Stimulated activated CD8-positive, alpha-beta memory T cell treated with anti-CD3 and anti-CD28 coated beads, Interleukin-7, amount 100 ng/mL, for 48 hours (primary cell): ENCODE measurements around the gene DTNA.
"Not testable (repeated sequence)": the region's sequence is repeated elsewhere in the genome, so short reads cannot be mapped to it uniquely, and the experiment has no call there.

Experiments
- DNase-seq, 2 donors: peaks; one replicate each; pipeline ENCODE4 v3.0.0-alpha.2; 2020; ENCODE audit warnings: low read depth in 1 of 2; ENCODE audit errors: extremely low read depth in 1 of 2

The DTNA gene

GRCh38 chr18:34887881-34888580 is 177.9 kb downstream of the DTNA start:
- no peak for DNase-seq

GRCh38 chr18:34890486-34891085 is 180.5 kb downstream of the DTNA start:
- no peak for DNase-seq

GRCh38 chr18:34892379-34892778 is 182.3 kb downstream of the DTNA start:
- DNase-seq = no peak

- no peak for DNase-seq
These were observed 183.1 kb downstream of the DTNA start for GRCh38 chr18:34893239-34893638.

GRCh38 chr18:34901299-34901698 is 191.2 kb downstream of the DTNA start:
- DNase-seq = no peak

- no peak for DNase-seq
These were observed 194.9 kb downstream of the DTNA start for GRCh38 chr18:34904994-34905393.

GRCh38 chr18:34906985-34907384 is 196.9 kb downstream of the DTNA start:
- DNase-seq = not testable (repeated sequence)

- DNase-seq = no peak
These were observed 199.7 kb downstream of the DTNA start for GRCh38 chr18:34909637-34910364.

GRCh38 chr18:34911081-34911480 is 201.0 kb downstream of the DTNA start:
- DNase-seq = no peak

- DNase-seq = no peak
These were observed 201.7 kb downstream of the DTNA start for GRCh38 chr18:34911661-34912384.

- DNase-seq = no peak
These were observed 204.0 kb downstream of the DTNA start for GRCh38 chr18:34913837-34914661.

GRCh38 chr18:34915046-34915445 is 204.9 kb downstream of the DTNA start:
- no peak for DNase-seq

- not testable (repeated sequence) for DNase-seq
These were observed 206.4 kb downstream of the DTNA start for GRCh38 chr18:34916539-34916938.

GRCh38 chr18:34918856-34919255 is 208.8 kb downstream of the DTNA start:
- DNase-seq = no peak

GRCh38 chr18:34921226-34921625 is 211.1 kb downstream of the DTNA start:
- DNase-seq = no peak

- DNase-seq = no peak
These were observed 211.8 kb downstream of the DTNA start for GRCh38 chr18:34921811-34922385.

- DNase-seq = not testable (repeated sequence)
These were observed 212.5 kb downstream of the DTNA start for GRCh38 chr18:34922594-34922993.

GRCh38 chr18:34923911-34924310 is 213.8 kb downstream of the DTNA start:
- DNase-seq = no peak

- DNase-seq = no peak
These were observed 216.6 kb downstream of the DTNA start for GRCh38 chr18:34926683-34927082.

- no peak for DNase-seq
These were observed 218.1 kb downstream of the DTNA start for GRCh38 chr18:34928088-34928753.
